Endothelial cell of umbilical vein (primary cell): ENCODE measurements around the gene PCMT1. TPM values are rescaled to one million over a fixed set of nuclear protein-coding genes. Genes with fewer than 3 reads are reported as not detected.

Source experiments
- BruUV-seq: library from RNA; stranded (reverse); fragments of 400-500 nt; replicated peaks from 2 replicates; lab custom pipeline; 2021; lab: Mats Ljungman, UMichigan
- CTCF ChIA-PET: fragments of 300-600, 350-600 bp; sonication (Branson Sonifier 250); formaldehyde crosslinking; loops from one replicate; lab custom pipeline; 2021; ENCODE audit warnings: antibody characterized with exemption, inconsistent platforms; lab: Charles Lee
- POLR2A ChIA-PET: fragments of 300-600, 350-600 bp; sonication (Branson Sonifier 250); formaldehyde crosslinking; loops from one replicate; lab custom pipeline; 2021; ENCODE audit warnings: antibody characterized with exemption, inconsistent platforms; lab: Charles Lee
- DNase-seq: peaks from one replicate; pipeline ENCODE4 v3.0.0-alpha.2; 2011; ENCODE audit warnings: low read depth, low spot score
- FAIRE-seq: peaks from 2 replicates; lab custom pipeline; 2011; peaks lifted over from hg19 to GRCh38; lab: Jason Lieb, UNC
- H2AFZ ChIP-seq: 2 replicates; pipeline ENCODE4 v1.6.0; 2012; ENCODE audit warnings: low read depth, low read length, control low read depth, inconsistent platforms
- H3K27ac ChIP-seq: 2 replicates; pipeline ENCODE4 v1.5.1; 2011; ENCODE audit warnings: low read depth, mild to moderate bottlenecking, control low read depth, low read length, moderate library complexity; ENCODE audit not compliant: insufficient read depth
- H3K27me3 ChIP-seq, 2 experiments: 2 replicates each; pipeline versions ENCODE4 v1.6.0 to v1.6.1; 2011; ENCODE audit warnings: low read length in 2 of 2, mixed read lengths in 1 of 2; ENCODE audit not compliant: control insufficient read depth in 2 of 2, insufficient read depth in 2 of 2
- H3K36me3 ChIP-seq, 2 experiments: 2 replicates in 1 of 2; 3 replicates in 1 of 2; pipeline ENCODE4 v1.5.1; 2011; ENCODE audit warnings: low read length in 2 of 2, mild to moderate bottlenecking in 1 of 2, moderate library complexity in 1 of 2; ENCODE audit not compliant: control insufficient read depth in 2 of 2, insufficient read depth in 2 of 2; ENCODE audit errors: extremely low read depth in 1 of 2
- H3K4me1 ChIP-seq: 3 replicates; pipeline ENCODE4 v1.5.1; 2011; ENCODE audit warnings: mild to moderate bottlenecking, low read length; ENCODE audit not compliant: control insufficient read depth, insufficient read depth; ENCODE audit errors: extremely low read depth
- H3K4me2 ChIP-seq: 2 replicates; pipeline ENCODE4 v1.6.1; 2011; ENCODE audit warnings: low read length, control low read depth, mixed read lengths; ENCODE audit not compliant: insufficient read depth
- H3K4me3 ChIP-seq, 3 experiments: fragments of 200-600 bp in 1 of 3; sonication (generic), shearing (Covaris generic) in 1 of 3; replicated peaks in 1 of 3; 2 replicates each; pipeline ENCODE4 v1.5.1; 2011 to 2016; ENCODE audit warnings: control low read depth in 3 of 3, low read length in 3 of 3, mild to moderate bottlenecking in 2 of 3, inconsistent platforms in 1 of 3, low read depth in 1 of 3, moderate library complexity in 1 of 3; ENCODE audit not compliant: insufficient read depth in 1 of 3
- H3K79me2 ChIP-seq: 2 replicates; pipeline ENCODE4 v1.6.0; 2012; ENCODE audit warnings: low read length, inconsistent platforms; ENCODE audit not compliant: control insufficient read depth, insufficient read depth
- H3K9ac ChIP-seq: replicated peaks from 2 replicates; pipeline ENCODE3; 2011; ENCODE audit warnings: low read length, control low read depth; ENCODE audit not compliant: insufficient read depth; ENCODE audit errors: extremely low read depth
- H3K9me1 ChIP-seq: replicated peaks from 3 replicates; pipeline ENCODE4 v1.6.0; 2011; ENCODE audit warnings: mild to moderate bottlenecking, low read length; ENCODE audit not compliant: control insufficient read depth, insufficient read depth; ENCODE audit errors: extremely low read depth
- H3K9me3 ChIP-seq: replicated peaks from 2 replicates; pipeline ENCODE4 v1.5.1; 2012; ENCODE audit warnings: low read length, inconsistent platforms; ENCODE audit not compliant: control insufficient read depth, insufficient read depth
- H4K20me1 ChIP-seq: replicated peaks from 2 replicates; pipeline ENCODE3; 2011; ENCODE audit warnings: mild to moderate bottlenecking, low read length; ENCODE audit not compliant: control insufficient read depth, insufficient read depth; ENCODE audit errors: extremely low read depth
- CTCF ChIP-seq, 2 donors: IDR thresholded peaks; 1 replicate in 1 of 2; 2 replicates in 1 of 2; pipeline ENCODE4 v1.5.1; 2011; ENCODE audit warnings: low read length in 2 of 2, mild to moderate bottlenecking in 2 of 2, moderate library complexity in 2 of 2, control low read depth in 1 of 2, inconsistent platforms in 1 of 2, low read depth in 1 of 2; ENCODE audit not compliant: insufficient read depth in 1 of 2; ENCODE audit errors: extremely low read depth in 1 of 2
- EZH2 ChIP-seq: IDR thresholded peaks from 2 replicates; pipeline ENCODE4 v1.6.1; 2012; ENCODE audit warnings: borderline replicate concordance, low read depth, mild to moderate bottlenecking, moderate library complexity, low read length, inconsistent platforms; ENCODE audit not compliant: severe bottlenecking
- FOS ChIP-seq: IDR thresholded peaks from 2 replicates; pipeline ENCODE4 v1.6.1; 2011; ENCODE audit warnings: mild to moderate bottlenecking, low read length, moderate library complexity, borderline replicate concordance; ENCODE audit not compliant: insufficient read depth
- GATA2 ChIP-seq: IDR thresholded peaks from 2 replicates; pipeline ENCODE4 v1.7.0; 2011; ENCODE audit warnings: low read depth, mild to moderate bottlenecking, moderate library complexity, mixed read lengths, low read length; ENCODE audit not compliant: insufficient read length, insufficient read depth
- JUN ChIP-seq: IDR thresholded peaks from 2 replicates; pipeline ENCODE4 v1.6.1; 2011; ENCODE audit warnings: borderline replicate concordance, low read depth; ENCODE audit not compliant: insufficient read length, insufficient read depth
- MYC ChIP-seq: IDR thresholded peaks from one replicate; pipeline ENCODE4 v1.6.1; 2011; ENCODE audit warnings: mild to moderate bottlenecking, low read depth, low read length
- POLR2A ChIP-seq: IDR thresholded peaks from 2 replicates; pipeline ENCODE4 v1.6.1; 2012; ENCODE audit warnings: low read depth, mild to moderate bottlenecking, control low read depth, low read length
- POLR2AphosphoS5 ChIP-seq: IDR thresholded peaks from 2 replicates; pipeline ENCODE4 v1.6.1; 2012; ENCODE audit warnings: low read depth, mild to moderate bottlenecking, control low read depth, low read length, moderate library complexity; ENCODE audit not compliant: insufficient read depth
- dilution Hi-C: fragments of 300-500 bp; cut with MboI; formaldehyde crosslinking; loops from one replicate; pipeline ENCODE4 v1.15.0; 2019; ENCODE audit warnings: low sequenced_read_pairs; ENCODE audit not compliant: extremely low pct_ligation_motif_present
- intact Hi-C: fragments of 100-400 bp; cut with micrococcal nuclease; formaldehyde crosslinking; loops from one replicate; pipeline ENCODE4 v1.10.0; 2022
- polyA plus RNA-seq, 4 experiments: library from polyadenylated mRNA; depleted of rRNA in 3 of 4; stranded (reverse) in 3 of 4; unstranded in 1 of 4; fragments of >200 nt; gene quantifications; 2 replicates each; pipeline versions ENCODE4 v1.2.1 to v1.2.3, GENCODE V29; 2011 to 2012; ENCODE audit warnings: missing spikeins in 1 of 4
- total RNA-seq: library from RNA; stranded (reverse); gene quantifications from 2 replicates; pipeline ENCODE4 v1.2.3, GENCODE V29; 2021
- TF ChIP-seq, protein P1 (sequence below): IDR thresholded peaks from 2 replicates; pipeline ENCODE4 v1.6.1; 2011; ENCODE audit not compliant: insufficient read depth, insufficient read length

The PCMT1 gene
- total and polyA plus RNA-seq, 2 donors (not counting 3 experiments of a cell fraction or from before 2014, with no cell fraction given) = 95.0 to 102 TPM

DNA sequence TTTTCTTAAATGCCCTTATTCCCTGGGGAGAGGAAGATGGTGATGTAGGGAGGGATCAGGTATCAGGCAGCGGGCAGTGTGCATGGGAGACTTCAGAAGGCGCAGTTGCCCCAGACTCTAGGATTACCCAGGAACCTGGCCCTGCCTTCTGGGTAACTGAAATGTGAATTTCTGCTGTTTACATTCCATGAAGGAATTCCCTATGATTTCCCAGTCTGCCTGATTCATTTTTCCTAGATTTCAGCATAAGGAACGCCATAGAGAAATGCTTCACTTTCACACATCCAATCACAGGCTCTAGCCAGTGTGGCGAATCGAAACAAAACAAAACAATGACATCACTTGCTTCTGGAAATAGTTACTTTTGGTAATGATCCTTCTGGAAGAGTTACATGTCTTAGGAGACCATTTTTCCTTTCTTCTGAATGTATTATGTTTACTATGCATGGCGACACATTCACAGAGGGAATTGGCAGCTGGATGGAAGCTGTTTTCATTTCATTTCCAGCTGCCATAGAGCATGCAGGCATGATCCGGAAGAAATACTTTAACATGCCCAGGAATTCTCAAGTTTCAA is 81.3 kb downstream of the PCMT1 start:
- no peak overlapping the region for H2AFZ ChIP-seq
- H3K4me3 ChIP-seq = no peak overlapping the region
- no peaks in the 10 kb centered on the region for H3K79me2 ChIP-seq
- H4K20me1 ChIP-seq = no peaks in the 10 kb centered on the region
- dilution Hi-C loops (no loop called here), intact Hi-C loops (loop anchor here (5.0 kb wide), 1 partner anchor 186 kb away; no protein-coding TSS in a partner anchor)
- no peaks in the 10 kb centered on the region for H3K4me1 ChIP-seq
- TF ChIP-seq CTCF (IDR thresholded peaks at IDR 0.05; ENCODE audit: extremely low read depth in 1 of 2, insufficient read depth in 1 of 2, low read depth in 1 of 2, low read length in 2 of 2) (no peak), JUN (no peak), POLR2A (no peak), EZH2 (no peak), POLR2AphosphoS5 (no peak), MYC (no peak), FOS (no peak), GATA2 (no peak)
- TF ChIP-seq, protein P1, sequence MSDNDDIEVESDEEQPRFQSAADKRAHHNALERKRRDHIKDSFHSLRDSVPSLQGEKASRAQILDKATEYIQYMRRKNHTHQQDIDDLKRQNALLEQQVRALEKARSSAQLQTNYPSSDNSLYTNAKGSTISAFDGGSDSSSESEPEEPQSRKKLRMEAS = no peak
- DNase-seq (no peak), FAIRE-seq (no peak)
- H3K9me3 ChIP-seq = no peaks in the 10 kb centered on the region
- no peak overlapping the region for H3K27ac ChIP-seq
- H3K9me1 ChIP-seq = no peaks in the 10 kb centered on the region
- ChIA-PET POLR2A (no interaction called here), CTCF (interaction anchor here (0.9 to 1.2 kb wide), 2 partner anchors 39 to 186 kb away, joined by 3 to 4 read pairs; no protein-coding TSS in a partner anchor)
- BruUV-seq = no TSS peak
- H3K27me3 ChIP-seq = no peaks in the 10 kb centered on the region
- peaks cover 0 to 11% of the 10 kb centered on the region in 2 experiments for H3K36me3 ChIP-seq
- no peak overlapping the region for H3K4me2 ChIP-seq
- H3K9ac ChIP-seq = no peak overlapping the region
